A673 (cell line): Measurements from ENCODE around the gene NTNG2.

Experiments
- EZH2 ChIP-seq: fragments of 200-600 bp; sonication (generic); IDR thresholded peaks from 2 replicates; pipeline ENCODE4 v1.6.1; 2017; ENCODE audit warnings: borderline replicate concordance, low read depth, mild to moderate bottlenecking, mixed read lengths, antibody characterized with exemption, low read length; ENCODE audit not compliant: poor library complexity, severe bottlenecking
- TF ChIP-seq, protein P1 (sequence below): fragments of 300-800, 200-600 bp; sonication (generic); conservative IDR thresholded peaks from 2 replicates; pipeline ENCODE4 v1.5.1; 2017; ENCODE audit warnings: low read depth, mild to moderate bottlenecking, antibody characterized with exemption, low read length, moderate library complexity, mixed read lengths

DNA sequence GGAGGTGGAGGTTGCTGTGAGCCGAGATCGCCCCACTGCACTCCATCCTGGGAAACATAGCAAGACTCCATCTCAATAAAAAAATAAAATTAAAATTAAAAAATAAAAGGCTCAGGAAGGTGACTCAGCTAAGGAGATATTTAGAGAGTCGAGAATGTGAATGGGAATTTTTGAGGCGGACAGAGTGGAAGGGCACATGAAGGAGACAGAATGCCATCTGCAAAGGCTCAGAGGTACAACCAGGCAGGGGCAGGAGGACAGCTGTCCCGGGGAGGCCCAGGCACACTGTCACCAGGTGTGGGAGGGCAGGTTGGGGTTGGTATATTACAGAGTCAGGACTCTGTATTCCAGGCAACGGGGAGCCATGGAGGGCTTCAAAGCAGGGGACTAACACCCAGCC is 35.5 kb downstream of the NTNG2 start:
- TF ChIP-seq, protein P1, sequence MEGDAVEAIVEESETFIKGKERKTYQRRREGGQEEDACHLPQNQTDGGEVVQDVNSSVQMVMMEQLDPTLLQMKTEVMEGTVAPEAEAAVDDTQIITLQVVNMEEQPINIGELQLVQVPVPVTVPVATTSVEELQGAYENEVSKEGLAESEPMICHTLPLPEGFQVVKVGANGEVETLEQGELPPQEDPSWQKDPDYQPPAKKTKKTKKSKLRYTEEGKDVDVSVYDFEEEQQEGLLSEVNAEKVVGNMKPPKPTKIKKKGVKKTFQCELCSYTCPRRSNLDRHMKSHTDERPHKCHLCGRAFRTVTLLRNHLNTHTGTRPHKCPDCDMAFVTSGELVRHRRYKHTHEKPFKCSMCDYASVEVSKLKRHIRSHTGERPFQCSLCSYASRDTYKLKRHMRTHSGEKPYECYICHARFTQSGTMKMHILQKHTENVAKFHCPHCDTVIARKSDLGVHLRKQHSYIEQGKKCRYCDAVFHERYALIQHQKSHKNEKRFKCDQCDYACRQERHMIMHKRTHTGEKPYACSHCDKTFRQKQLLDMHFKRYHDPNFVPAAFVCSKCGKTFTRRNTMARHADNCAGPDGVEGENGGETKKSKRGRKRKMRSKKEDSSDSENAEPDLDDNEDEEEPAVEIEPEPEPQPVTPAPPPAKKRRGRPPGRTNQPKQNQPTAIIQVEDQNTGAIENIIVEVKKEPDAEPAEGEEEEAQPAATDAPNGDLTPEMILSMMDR: no peak
- TF ChIP-seq EZH2: no peak
